Measurements from ENCODE around the gene MYH7B. TPM values are rescaled to one million over a fixed set of nuclear protein-coding genes. Genes with fewer than 3 reads are reported as not detected.
A peak's percentile ranks its signal among the peaks of the same experiment; 100 is the strongest.

The MYH7B gene
- total and polyA plus RNA-seq, 7 donors = 5.7 to 101 (median 11.5) TPM

DNA sequence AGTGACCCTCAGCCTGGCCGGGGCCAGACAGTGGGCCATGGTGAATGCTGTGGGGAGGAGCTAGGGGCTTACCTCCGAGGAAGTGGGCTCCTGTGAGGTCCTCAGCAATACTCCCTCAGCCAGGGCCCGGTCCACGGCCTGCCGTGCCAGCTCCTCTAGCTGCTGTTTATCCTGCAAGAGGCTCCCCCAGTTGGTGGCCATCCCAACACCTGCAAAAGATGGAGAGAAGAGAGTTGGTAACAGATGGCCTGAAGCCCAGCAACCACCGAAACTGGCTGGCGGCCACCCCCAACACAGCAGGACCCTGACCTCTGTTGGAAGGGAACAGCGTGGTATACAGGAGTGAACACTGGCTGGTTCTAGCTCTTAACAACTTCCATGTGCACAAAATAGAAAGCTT lies 4.0 kb upstream of the MYH7B start:
- Histone ChIP-seq H3K4me1 (peaks cover 31% of the 10 kb centered on the region), H3K27me3 (ENCODE audit: insufficient read depth in 3 of 3, low read length in 2 of 3) (no peaks in the 10 kb centered on the region), H3K4me3 (no peak overlapping the region), H3K27ac (peak overlapping the region; percentile 96), H3K9me3 (no peaks in the 10 kb centered on the region), H3K36me3 (ENCODE audit: insufficient read depth in 1 of 2, low read depth in 1 of 2) (peaks cover 0 to 8% of the 10 kb centered on the region in 2 donors)
- intact Hi-C loops (cut with DNase I) = no loop called here
- ATAC-seq (no peak), DNase-seq (peak in 1 of 2 donors; percentile 57)
- TF ChIP-seq, protein P1, sequence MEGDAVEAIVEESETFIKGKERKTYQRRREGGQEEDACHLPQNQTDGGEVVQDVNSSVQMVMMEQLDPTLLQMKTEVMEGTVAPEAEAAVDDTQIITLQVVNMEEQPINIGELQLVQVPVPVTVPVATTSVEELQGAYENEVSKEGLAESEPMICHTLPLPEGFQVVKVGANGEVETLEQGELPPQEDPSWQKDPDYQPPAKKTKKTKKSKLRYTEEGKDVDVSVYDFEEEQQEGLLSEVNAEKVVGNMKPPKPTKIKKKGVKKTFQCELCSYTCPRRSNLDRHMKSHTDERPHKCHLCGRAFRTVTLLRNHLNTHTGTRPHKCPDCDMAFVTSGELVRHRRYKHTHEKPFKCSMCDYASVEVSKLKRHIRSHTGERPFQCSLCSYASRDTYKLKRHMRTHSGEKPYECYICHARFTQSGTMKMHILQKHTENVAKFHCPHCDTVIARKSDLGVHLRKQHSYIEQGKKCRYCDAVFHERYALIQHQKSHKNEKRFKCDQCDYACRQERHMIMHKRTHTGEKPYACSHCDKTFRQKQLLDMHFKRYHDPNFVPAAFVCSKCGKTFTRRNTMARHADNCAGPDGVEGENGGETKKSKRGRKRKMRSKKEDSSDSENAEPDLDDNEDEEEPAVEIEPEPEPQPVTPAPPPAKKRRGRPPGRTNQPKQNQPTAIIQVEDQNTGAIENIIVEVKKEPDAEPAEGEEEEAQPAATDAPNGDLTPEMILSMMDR (IDR thresholded peaks at IDR 0.05) = no peak
- 45 to 60% (median 50%) methylated on average over 8 of the region's 8 CpGs for WGBS, 3 donors

DNA sequence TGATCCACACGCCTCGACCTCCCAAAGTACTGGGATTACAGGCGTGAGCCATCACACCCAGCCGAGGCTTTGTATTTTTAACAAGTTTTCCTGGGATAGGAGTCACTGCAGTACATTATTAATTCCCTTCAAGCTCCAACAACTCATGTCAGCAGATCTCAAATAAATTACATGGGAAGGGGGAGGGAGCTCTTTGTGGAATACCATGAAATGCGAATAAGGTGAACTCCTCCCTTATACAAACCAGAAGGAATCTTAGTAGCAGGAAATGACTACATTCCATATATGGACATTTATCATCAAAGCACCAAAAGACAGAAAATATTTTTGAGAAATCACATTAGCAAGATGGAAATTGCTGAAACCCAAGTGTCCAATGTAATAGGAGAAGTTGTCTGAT lies 3.0 kb upstream of the MYH7B start:
- H3K36me3 ChIP-seq (ENCODE audit: insufficient read depth in 1 of 2, low read depth in 1 of 2) = peaks cover 0 to 8% of the 10 kb centered on the region in 2 donors
- WGBS, 3 donors = 58 to 67% (median 67%) methylated on average over 5 of the region's 5 CpGs
- no peak for ATAC-seq
- intact Hi-C loops (cut with DNase I) = no loop called here
- no peak for DNase-seq
- peaks cover 30% of the 10 kb centered on the region for H3K4me1 ChIP-seq
- no peaks in the 10 kb centered on the region for H3K9me3 ChIP-seq
- H3K4me3 ChIP-seq = no peak overlapping the region
- TF ChIP-seq, protein P1 (IDR thresholded peaks at IDR 0.05) = no peak
- no peaks in the 10 kb centered on the region for H3K27me3 ChIP-seq (ENCODE audit: insufficient read depth in 3 of 3, low read length in 2 of 3)
- H3K27ac ChIP-seq = peak overlapping the region; percentile 96

DNA sequence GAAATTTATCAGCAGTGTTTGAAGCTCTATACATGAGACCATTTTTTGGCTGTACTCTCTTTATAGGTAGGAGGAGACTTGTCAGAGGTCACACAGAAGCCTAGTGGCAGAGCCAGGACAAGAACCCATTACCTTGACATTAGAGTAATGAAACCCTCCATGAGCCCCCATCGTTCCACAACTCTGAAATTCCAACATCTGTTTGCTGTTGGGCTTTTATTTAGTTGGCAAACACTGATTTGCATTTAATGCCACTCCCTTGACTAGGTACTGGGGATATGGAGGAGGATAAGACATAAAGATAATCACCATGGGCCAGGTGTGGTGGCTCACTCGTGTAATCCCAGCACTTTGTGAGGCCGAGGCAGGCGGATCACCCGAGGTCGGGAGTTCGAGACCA lies 1.7 kb upstream of the MYH7B start:
- intact Hi-C loops (cut with DNase I) = loop anchor here in 1 of 2 donors (2.0 kb wide), 1 partner anchor 79 kb away; no protein-coding TSS in a partner anchor
- TF ChIP-seq, protein P1 (IDR thresholded peaks at IDR 0.05) = no peak
- H3K27ac ChIP-seq = peak overlapping the region; percentile 96
- H3K36me3 ChIP-seq (ENCODE audit: insufficient read depth in 1 of 2, low read depth in 1 of 2) = peaks cover 0 to 8% of the 10 kb centered on the region in 2 donors
- no peak for DNase-seq
- no peaks in the 10 kb centered on the region for H3K9me3 ChIP-seq
- no peak overlapping the region for H3K4me3 ChIP-seq
- peaks cover 25% of the 10 kb centered on the region for H3K4me1 ChIP-seq
- no peak for ATAC-seq
- H3K27me3 ChIP-seq (ENCODE audit: insufficient read depth in 3 of 3, low read length in 2 of 3) = no peaks in the 10 kb centered on the region
- 88 to 91% (median 90%) methylated on average over 7 of the region's 7 CpGs for WGBS, 3 donors

DNA sequence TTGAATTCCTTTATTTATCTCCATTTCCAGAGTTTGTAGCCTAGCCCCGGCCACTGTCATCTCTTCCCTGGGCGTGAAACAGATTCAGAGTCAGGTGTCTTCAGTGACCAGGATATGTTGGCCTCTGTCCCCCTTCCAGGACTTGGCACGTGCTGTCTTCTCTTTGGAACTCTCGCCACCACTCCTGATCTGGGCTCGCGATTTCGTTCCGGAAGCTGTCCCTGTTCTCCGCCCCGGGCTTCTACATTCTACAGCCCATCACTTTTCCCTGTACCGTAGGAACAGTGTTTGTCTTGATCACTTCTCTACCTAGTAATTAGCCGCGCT lies 801 bp upstream of the MYH7B start:
- peak overlapping the region; percentile 96 for H3K27ac ChIP-seq
- H3K9me3 ChIP-seq = no peaks in the 10 kb centered on the region
- ATAC-seq (peak; percentile 55 to 69 (median 60)), DNase-seq (peak; percentile 50 to 80)
- peak overlapping the region; percentile 80 for H3K4me3 ChIP-seq
- H3K36me3 ChIP-seq (ENCODE audit: insufficient read depth in 1 of 2, low read depth in 1 of 2) = peaks cover 0 to 8% of the 10 kb centered on the region in 2 donors
- intact Hi-C loops (cut with DNase I) = loop anchor here (2.0 to 5.0 kb wide), 2 partner anchors 80 to 137 kb away; partner anchors contain the start of gene TRPC4AP (in 1 of the 2)
- H3K27me3 ChIP-seq (ENCODE audit: insufficient read depth in 3 of 3, low read length in 2 of 3) = no peaks in the 10 kb centered on the region
- 2 to 3% (median 2%) methylated on average over 13 of the region's 13 CpGs for WGBS, 3 donors
- TF ChIP-seq, protein P1 (IDR thresholded peaks at IDR 0.05) = no peak
- H3K4me1 ChIP-seq = peaks cover 24% of the 10 kb centered on the region

DNA sequence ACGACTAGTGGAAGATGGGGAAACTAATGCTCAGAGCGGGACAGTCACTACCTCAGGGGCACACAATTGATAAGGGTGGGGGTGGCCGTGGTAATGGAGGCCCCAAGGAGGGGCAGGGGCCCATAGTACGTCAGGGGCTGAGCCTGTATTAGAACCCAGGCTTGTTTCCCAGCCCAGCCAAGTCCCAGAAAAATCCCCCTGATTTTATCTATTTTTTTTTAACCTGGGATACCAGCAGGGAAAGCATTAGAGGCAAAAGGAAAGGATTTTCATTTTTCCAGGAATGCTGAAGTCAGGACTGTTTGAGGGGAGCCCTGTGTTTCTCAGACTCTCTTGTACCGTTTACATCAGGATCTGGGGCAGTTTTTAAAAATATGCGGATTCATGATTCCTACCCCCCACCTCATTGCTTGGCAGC lies 382 bp downstream of the MYH7B start:
- ATAC-seq = no peak
- no peaks in the 10 kb centered on the region for H3K9me3 ChIP-seq
- intact Hi-C loops (cut with DNase I) = loop anchor here in 1 of 2 donors (5.0 kb wide), 1 partner anchor 136 kb away; the partner anchor contains the start of gene TRPC4AP
- TF ChIP-seq, protein P1 (IDR thresholded peaks at IDR 0.05) = no peak
- no peaks in the 10 kb centered on the region for H3K27me3 ChIP-seq (ENCODE audit: insufficient read depth in 3 of 3, low read length in 2 of 3)
- peak overlapping the region; percentile 96 for H3K27ac ChIP-seq
- peak overlapping the region; percentile 80 for H3K4me3 ChIP-seq
- no peaks in the 10 kb centered on the region for H3K36me3 ChIP-seq (ENCODE audit: insufficient read depth in 1 of 2, low read depth in 1 of 2)
- 9 to 15% (median 12%) methylated on average over 6 of the region's 6 CpGs for WGBS, 3 donors
- peaks cover 24% of the 10 kb centered on the region for H3K4me1 ChIP-seq
- DNase-seq = no peak
